Muscle of back (tissue), 11 donors: Measurements from ENCODE around the gene MAP7D1. TPM values are rescaled to one million over a fixed set of nuclear protein-coding genes. Genes with fewer than 3 reads are reported as not detected.
"Not testable (repeated sequence)": the region's sequence is repeated elsewhere in the genome, so short reads cannot be mapped to it uniquely, and the experiment has no call there.

ENCODE experiments used
- DNase-seq, 3 donors: peaks; one replicate each; pipeline versions ENCODE4 v3.0.0 to v3.0.0-alpha.2; 2013
- polyA plus RNA-seq, 10 donors: library from polyadenylated mRNA; unstranded; fragments of 120-200 nt; gene quantifications; one replicate each; pipeline ENCODE4 v1.2.1, GENCODE V29; 2013; ENCODE audit not compliant: insufficient read length in 10 of 10

Gene MAP7D1
- polyA plus RNA-seq, 10 donors: 117 to 169 (median 141) TPM

GRCh38 chr1:36198641-36199040 lies 42.7 kb downstream of the MAP7D1 start:
- no peak for DNase-seq

- no peak for DNase-seq
These were observed 44.2 kb downstream of the MAP7D1 start for GRCh38 chr1:36199934-36200741.

GRCh38 chr1:36203027-36203553 lies 47.1 kb downstream of the MAP7D1 start:
- DNase-seq: no peak

GRCh38 chr1:36203554-36204346 lies 47.8 kb downstream of the MAP7D1 start:
- DNase-seq: peak; percentile 49 to 61 (median 59)

GRCh38 chr1:36204347-36204909 lies 48.5 kb downstream of the MAP7D1 start:
- peak; percentile 23 to 33 (median 30) for DNase-seq

- DNase-seq: no peak
These were observed 50.4 kb downstream of the MAP7D1 start for GRCh38 chr1:36206323-36206858.

GRCh38 chr1:36207339-36207738 lies 51.4 kb downstream of the MAP7D1 start:
- DNase-seq: no peak

- DNase-seq: no peak
These were observed 53.2 kb downstream of the MAP7D1 start for GRCh38 chr1:36208978-36209703.

GRCh38 chr1:36211307-36211706 lies 55.3 kb downstream of the MAP7D1 start:
- DNase-seq: no peak

- DNase-seq: no peak
These were observed 55.9 kb downstream of the MAP7D1 start for GRCh38 chr1:36211841-36212240.

- DNase-seq: no peak
These were observed 56.8 kb downstream of the MAP7D1 start for GRCh38 chr1:36212782-36213181.

- no peak for DNase-seq
These were observed 61.7 kb downstream of the MAP7D1 start for GRCh38 chr1:36217670-36218069.

GRCh38 chr1:36221901-36222300 lies 65.9 kb downstream of the MAP7D1 start:
- DNase-seq: not testable (repeated sequence)

GRCh38 chr1:36222481-36223380 lies 66.8 kb downstream of the MAP7D1 start:
- DNase-seq: no peak

- peak; percentile 64 to 88 (median 68) for DNase-seq
These were observed 67.5 kb downstream of the MAP7D1 start for GRCh38 chr1:36223381-36223995.

GRCh38 chr1:36223996-36224536 lies 68.1 kb downstream of the MAP7D1 start, which contains the start of gene THRAP3:
Gene THRAP3 (plus strand): TSS chr1:36224443. CDS start chr1:36282564, 58,121 bp downstream.
- peak; percentile 99 to 100 (median 100) for DNase-seq

GRCh38 chr1:36224537-36225282 lies 68.8 kb downstream of the MAP7D1 start:
- DNase-seq: peak in 1 of 3 donors; percentile 78

- no peak for DNase-seq
These were observed 69.4 kb downstream of the MAP7D1 start for GRCh38 chr1:36225283-36225899.
